Spleen (tissue), 11 donors: ENCODE data around the gene PPDPF. TPM values are rescaled to one million over a fixed set of nuclear protein-coding genes. Genes with fewer than 3 reads are reported as not detected.

ENCODE experiments used
- DNase-seq: peaks from one replicate; pipeline ENCODE4 v3.0.0-alpha.2; 2020
- H3K27ac ChIP-seq, 8 donors: fragments of 200-600 bp; sonication (generic) in 7 of 8; 1 replicate in 4 of 8; 2 replicates in 4 of 8; pipeline versions ENCODE4 v1.5.0 to v1.8.0; 2016 to 2021; ENCODE audit warnings: inconsistent platforms in 4 of 8, mild to moderate bottlenecking in 4 of 8, moderate library complexity in 1 of 8
- H3K27me3 ChIP-seq, 7 donors: fragments of 200-600 bp; sonication (generic) in 6 of 7; replicated peaks in 1 of 7; 1 replicate in 4 of 7; 2 replicates in 3 of 7; pipeline versions ENCODE4 v1.5.0 to v1.8.0; 2016 to 2021; ENCODE audit warnings: inconsistent platforms in 3 of 7, mild to moderate bottlenecking in 1 of 7
- H3K36me3 ChIP-seq, 6 donors: fragments of 200-600 bp; sonication (generic) in 5 of 6; 1 replicate in 4 of 6; 2 replicates in 2 of 6; pipeline versions ENCODE4 v1.5.0 to v1.8.0; 2016 to 2021; ENCODE audit warnings: inconsistent platforms in 2 of 6
- H3K4me1 ChIP-seq, 6 donors: fragments of 200-600 bp; sonication (generic) in 5 of 6; 1 replicate in 3 of 6; 2 replicates in 3 of 6; pipeline versions ENCODE4 v1.5.0 to v1.8.0; 2016 to 2021; ENCODE audit warnings: inconsistent platforms in 3 of 6
- H3K4me3 ChIP-seq, 8 donors: fragments of 200-600 bp; sonication (generic) in 7 of 8; 1 replicate in 4 of 8; 2 replicates in 4 of 8; pipeline versions ENCODE4 v1.5.0 to v1.8.0; 2016 to 2021; ENCODE audit warnings: inconsistent platforms in 4 of 8, mild to moderate bottlenecking in 4 of 8, moderate library complexity in 2 of 8
- H3K9me3 ChIP-seq, 8 donors: fragments of 200-600 bp; sonication (generic) in 7 of 8; 1 replicate in 4 of 8; 2 replicates in 4 of 8; pipeline versions ENCODE4 v1.5.0 to v1.8.0; 2016 to 2021; ENCODE audit warnings: inconsistent platforms in 4 of 8
- CTCF ChIP-seq, 11 experiments: fragments of 200-600 bp in 7 of 11; fragments of 450-650 bp in 4 of 11; sonication (generic) in 4 of 11; IDR thresholded peaks in 8 of 11; conservative IDR thresholded peaks in 3 of 11; 1 replicate in 7 of 11; 2 replicates in 4 of 11; pipeline versions ENCODE4 v1.4.0 to v1.8.0; 2016 to 2021; ENCODE audit warnings: antibody characterized with exemption in 11 of 11, inconsistent platforms in 4 of 11, mild to moderate bottlenecking in 1 of 11
- POLR2A ChIP-seq, 3 donors: fragments of 450-650 bp; IDR thresholded peaks; one replicate each; pipeline ENCODE4 v1.5.1; 2017; ENCODE audit warnings: antibody characterized with exemption in 3 of 3, mild to moderate bottlenecking in 1 of 3
- POLR2AphosphoS5 ChIP-seq, 3 donors: sonication (generic); formaldehyde crosslinking; IDR thresholded peaks; one replicate each; pipeline ENCODE4 v1.5.1; 2017; ENCODE audit warnings: antibody characterized with exemption in 3 of 3
- WGBS, 5 donors: extraction: QIAGEN DNeasy Blood & Tissue Kit in 3 of 5; methylation state at CpG; one replicate each; pipeline versions ENCODE4 v1.1.5 to v1.1.7; 2013 to 2018; 5-methylcytosine and 5-hydroxymethylcytosine counted together
- intact Hi-C: fragments of 100-400 bp; cut with DNase I; formaldehyde crosslinking; loops from one replicate; pipeline ENCODE4 v1.15.0; 2023; ENCODE audit warnings: low total_unique reads
- polyA plus RNA-seq, 3 donors: library from polyadenylated mRNA; stranded (reverse); fragments of 200-250 nt; gene quantifications; one replicate each; pipeline ENCODE4 v1.2.1, GENCODE V29; 2013
- total RNA-seq, 7 donors: library from RNA; depleted of rRNA in 3 of 7; stranded (reverse); fragments of >200 nt in 3 of 7; fragmentation: NEBNext Ultra II Directional in 4 of 7; extraction: Animal tissue kit (Norgen Biotek cat#: 25700) in 4 of 7; gene quantifications; one replicate each; pipeline versions ENCODE4 v1.1.0 to v1.2.1, GENCODE V29; 2016 to 2021
- donor health status: healthy with polysubstance abuse.
- donor health status: DM: no; HTN: no; CAD: no; lungs with moderate emphysema.
- donor health status: DM: no; HTN: no; CAD: no.
- donor health status: Bipolar disorder and iron deficiency.
- donor health status: healthy.
- donor health status: DM: no; HTN: no; CAD: no.
- donor health status: DM: yes; HTN: yes; CAD: no.

PPDPF gene
- total and polyA plus RNA-seq, 10 donors: 68.8 to 275 (median 124) TPM

GRCh38 chr20:63522981-63523611 lies 2.5 kb downstream of the PPDPF start:
- 92 to 100% (median 98%) methylated on average over 7 to 11 of the region's 11 CpGs for WGBS, 5 donors
- H3K36me3 ChIP-seq: peaks cover 0 to 25% (median 8%) of the 10 kb centered on the region in 6 donors
- intact Hi-C loops: no loop called here
- no peak for TF ChIP-seq POLR2A (IDR thresholded peaks at IDR 0.05)
- no peak for TF ChIP-seq POLR2AphosphoS5 (IDR thresholded peaks at IDR 0.05)
- no peak for TF ChIP-seq CTCF (IDR thresholded peaks at IDR 0.05 in 8 of 11, conservative IDR thresholded peaks at IDR 0.05 in 3 of 11)
- no peak overlapping the region for H3K27ac ChIP-seq
- H3K9me3 ChIP-seq: peaks cover 0 to 12% (median 8%) of the 10 kb centered on the region in 8 donors
- H3K4me3 ChIP-seq: no peak overlapping the region
- DNase-seq: peak; percentile 75
- H3K4me1 ChIP-seq: peaks cover 14 to 54% (median 33%) of the 10 kb centered on the region in 6 donors
- peaks cover 0 to 20% (median 0%) of the 10 kb centered on the region in 7 donors for H3K27me3 ChIP-seq

GRCh38 chr20:63525185-63525584 lies 4.6 kb downstream of the PPDPF start:
- Histone ChIP-seq H3K4me1 (peaks cover 13 to 33% (median 18%) of the 10 kb centered on the region in 6 donors), H3K36me3 (peaks cover 0 to 25% (median 8%) of the 10 kb centered on the region in 6 donors), H3K27ac (no peak overlapping the region), H3K4me3 (no peak overlapping the region), H3K27me3 (peaks cover 0 to 2% (median 0%) of the 10 kb centered on the region in 7 donors), H3K9me3 (peaks cover 0 to 12% (median 8%) of the 10 kb centered on the region in 8 donors)
- 76 to 84% (median 78%) methylated on average over 3 of the region's 3 CpGs for WGBS, 5 donors
- intact Hi-C loops: no loop called here
- DNase-seq: no peak
- TF ChIP-seq CTCF (IDR thresholded peaks at IDR 0.05 in 8 of 11, conservative IDR thresholded peaks at IDR 0.05 in 3 of 11): no peak

GRCh38 chr20:63525971-63526370 lies 5.4 kb downstream of the PPDPF start:
- H3K36me3 ChIP-seq: peaks cover 0 to 25% (median 8%) of the 10 kb centered on the region in 6 donors
- H3K4me1 ChIP-seq: peaks cover 13 to 32% (median 17%) of the 10 kb centered on the region in 6 donors
- peaks cover 0 to 12% (median 8%) of the 10 kb centered on the region in 8 donors for H3K9me3 ChIP-seq
- H3K27ac ChIP-seq: no peak overlapping the region
- peaks cover 0 to 9% (median 0%) of the 10 kb centered on the region in 7 donors for H3K27me3 ChIP-seq
- H3K4me3 ChIP-seq: no peak overlapping the region
- intact Hi-C loops: no loop called here
- DNase-seq: peak; percentile 67
- TF ChIP-seq CTCF (IDR thresholded peaks at IDR 0.05 in 8 of 11, conservative IDR thresholded peaks at IDR 0.05 in 3 of 11): no peak
- no peak for TF ChIP-seq POLR2AphosphoS5 (IDR thresholded peaks at IDR 0.05)
- no peak for TF ChIP-seq POLR2A (IDR thresholded peaks at IDR 0.05)
- WGBS, 5 donors: 9 to 18% (median 15%) methylated on average over 2 of the region's 2 CpGs

GRCh38 chr20:63527184-63527583 lies 6.6 kb downstream of the PPDPF start:
- Histone ChIP-seq H3K4me1 (peaks cover 5 to 20% (median 5%) of the 10 kb centered on the region in 6 donors), H3K27ac (no peak overlapping the region), H3K27me3 (peaks cover 0 to 9% (median 0%) of the 10 kb centered on the region in 7 donors), H3K4me3 (no peak overlapping the region), H3K9me3 (peaks cover 0 to 12% (median 8%) of the 10 kb centered on the region in 8 donors), H3K36me3 (peaks cover 0 to 18% (median 7%) of the 10 kb centered on the region in 6 donors)
- no peak for DNase-seq
- TF ChIP-seq POLR2A (IDR thresholded peaks at IDR 0.05) (no peak), POLR2AphosphoS5 (IDR thresholded peaks at IDR 0.05) (no peak), CTCF (IDR thresholded peaks at IDR 0.05 in 8 of 11, conservative IDR thresholded peaks at IDR 0.05 in 3 of 11) (no peak)
- WGBS, 5 donors: 84 to 92% (median 88%) methylated on average over 9 of the region's 9 CpGs
- intact Hi-C loops: no loop called here
